Mesothelial cell of epicardium (in vitro differentiated cells): ENCODE measurements around the gene SOBP. TPM values are rescaled to one million over a fixed set of nuclear protein-coding genes. Genes with fewer than 3 reads are reported as not detected.

Experiments used
- DNase-seq, 2 experiments: peaks; one replicate each; pipeline ENCODE4 v3.0.0; 2021; ENCODE audit warnings: low spot score in 2 of 2; ENCODE audit not compliant: unreplicated experiment in 2 of 2
- H3K27ac Mint-ChIP-seq: 2 replicates; pipeline ENCODE4 v1.8.0; 2021; ENCODE audit warnings: mixed read lengths
- H3K27me3 Mint-ChIP-seq: 2 replicates; pipeline ENCODE4 v1.8.0; 2021; ENCODE audit warnings: low read depth, mixed read lengths
- H3K36me3 Mint-ChIP-seq: 2 replicates; pipeline ENCODE4 v1.8.0; 2021; ENCODE audit warnings: mixed read lengths
- H3K4me1 Mint-ChIP-seq: 2 replicates; pipeline ENCODE4 v1.8.0; 2021; ENCODE audit warnings: mixed read lengths
- H3K4me3 Mint-ChIP-seq: 2 replicates; pipeline ENCODE4 v1.8.0; 2021; ENCODE audit warnings: mild to moderate bottlenecking, moderate library complexity, mixed read lengths
- H3K9me3 Mint-ChIP-seq: 2 replicates; pipeline ENCODE4 v1.8.0; 2021; ENCODE audit warnings: mixed read lengths
- total RNA-seq: library from RNA; stranded (reverse); gene quantifications from 3 replicates; pipeline ENCODE4 v1.2.1, GENCODE V29; 2021
- TF ChIP-seq, protein P1 (sequence below): fragments of 200-600 bp; sonication (generic); IDR thresholded peaks from one replicate; pipeline ENCODE4 v1.5.0; 2021; ENCODE audit warnings: antibody characterized with exemption; ENCODE audit not compliant: unreplicated experiment

The SOBP gene
- total RNA-seq, 1 donor from 2014 or later, result 7.6 TPM

DNA sequence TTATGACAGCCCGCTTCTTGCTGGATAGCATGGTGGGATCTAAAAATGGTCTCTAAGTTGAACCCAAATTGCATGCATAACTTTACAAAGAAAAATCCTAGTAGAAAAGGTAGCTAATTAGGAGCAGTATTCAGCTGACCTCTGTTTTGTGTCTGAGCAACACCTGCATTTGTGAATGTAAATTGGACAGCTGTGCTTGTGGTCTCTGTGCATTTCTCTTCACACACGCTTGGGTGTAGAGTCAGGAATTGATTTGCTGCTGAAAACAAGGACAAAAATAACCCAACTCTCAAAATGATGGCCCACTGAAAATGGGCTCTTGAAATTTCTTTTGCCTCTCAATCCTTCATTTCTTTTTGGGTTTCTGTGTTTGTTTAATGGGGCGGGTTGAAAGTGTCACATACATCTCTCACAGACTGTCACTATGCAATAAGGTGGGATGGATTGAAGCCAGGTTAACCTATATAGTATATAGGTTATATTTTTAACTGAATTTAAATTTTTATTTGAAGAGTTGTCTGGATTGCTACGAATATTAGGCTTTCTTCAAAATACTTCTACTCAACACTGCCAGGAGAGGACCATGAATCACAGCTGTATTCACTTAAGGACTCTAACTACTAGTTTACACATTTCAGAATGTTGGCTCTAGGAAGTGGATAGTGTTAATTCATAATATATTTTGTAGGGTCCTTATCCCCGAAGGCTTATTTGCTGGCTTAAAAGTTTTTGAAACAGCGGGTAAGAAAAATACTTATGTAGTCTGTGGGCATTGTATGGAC, 46.5 kb downstream of the SOBP start:
- no peak for DNase-seq
- H3K27me3 Mint-ChIP-seq, result peaks cover 4% of the 10 kb centered on the region
- H3K27ac Mint-ChIP-seq, result no peak overlapping the region
- H3K9me3 Mint-ChIP-seq, result no peaks in the 10 kb centered on the region
- peaks cover 53% of the 10 kb centered on the region for H3K4me1 Mint-ChIP-seq
- no peaks in the 10 kb centered on the region for H3K36me3 Mint-ChIP-seq
- H3K4me3 Mint-ChIP-seq, result no peak overlapping the region
- TF ChIP-seq, protein P1, sequence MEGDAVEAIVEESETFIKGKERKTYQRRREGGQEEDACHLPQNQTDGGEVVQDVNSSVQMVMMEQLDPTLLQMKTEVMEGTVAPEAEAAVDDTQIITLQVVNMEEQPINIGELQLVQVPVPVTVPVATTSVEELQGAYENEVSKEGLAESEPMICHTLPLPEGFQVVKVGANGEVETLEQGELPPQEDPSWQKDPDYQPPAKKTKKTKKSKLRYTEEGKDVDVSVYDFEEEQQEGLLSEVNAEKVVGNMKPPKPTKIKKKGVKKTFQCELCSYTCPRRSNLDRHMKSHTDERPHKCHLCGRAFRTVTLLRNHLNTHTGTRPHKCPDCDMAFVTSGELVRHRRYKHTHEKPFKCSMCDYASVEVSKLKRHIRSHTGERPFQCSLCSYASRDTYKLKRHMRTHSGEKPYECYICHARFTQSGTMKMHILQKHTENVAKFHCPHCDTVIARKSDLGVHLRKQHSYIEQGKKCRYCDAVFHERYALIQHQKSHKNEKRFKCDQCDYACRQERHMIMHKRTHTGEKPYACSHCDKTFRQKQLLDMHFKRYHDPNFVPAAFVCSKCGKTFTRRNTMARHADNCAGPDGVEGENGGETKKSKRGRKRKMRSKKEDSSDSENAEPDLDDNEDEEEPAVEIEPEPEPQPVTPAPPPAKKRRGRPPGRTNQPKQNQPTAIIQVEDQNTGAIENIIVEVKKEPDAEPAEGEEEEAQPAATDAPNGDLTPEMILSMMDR, result no peak

DNA sequence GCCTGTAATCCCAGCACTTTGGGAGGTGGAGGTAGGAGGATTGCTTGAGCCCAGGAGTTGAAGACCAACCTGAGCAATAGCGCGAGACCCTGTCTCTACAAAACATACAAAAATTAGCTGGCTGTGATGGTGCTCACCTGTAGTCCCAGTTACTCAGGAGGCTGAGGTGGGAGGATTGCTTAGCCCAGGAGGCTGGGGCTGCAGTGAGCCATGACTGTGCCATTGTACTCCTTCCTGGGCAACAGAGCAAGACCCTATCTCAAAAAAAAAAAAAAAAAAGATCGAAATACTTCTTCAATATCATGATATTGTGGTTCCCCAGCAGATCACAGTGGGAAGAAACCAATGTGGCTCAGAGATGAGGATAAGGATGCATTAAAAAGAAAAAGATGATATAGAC, 47.6 kb downstream of the SOBP start:
- H3K27me3 Mint-ChIP-seq, result peaks cover 4% of the 10 kb centered on the region
- peaks cover 62% of the 10 kb centered on the region for H3K4me1 Mint-ChIP-seq
- H3K27ac Mint-ChIP-seq, result no peak overlapping the region
- no peak overlapping the region for H3K4me3 Mint-ChIP-seq
- H3K9me3 Mint-ChIP-seq, result no peaks in the 10 kb centered on the region
- TF ChIP-seq, protein P1, result no peak
- DNase-seq, result no peak
- no peaks in the 10 kb centered on the region for H3K36me3 Mint-ChIP-seq

DNA sequence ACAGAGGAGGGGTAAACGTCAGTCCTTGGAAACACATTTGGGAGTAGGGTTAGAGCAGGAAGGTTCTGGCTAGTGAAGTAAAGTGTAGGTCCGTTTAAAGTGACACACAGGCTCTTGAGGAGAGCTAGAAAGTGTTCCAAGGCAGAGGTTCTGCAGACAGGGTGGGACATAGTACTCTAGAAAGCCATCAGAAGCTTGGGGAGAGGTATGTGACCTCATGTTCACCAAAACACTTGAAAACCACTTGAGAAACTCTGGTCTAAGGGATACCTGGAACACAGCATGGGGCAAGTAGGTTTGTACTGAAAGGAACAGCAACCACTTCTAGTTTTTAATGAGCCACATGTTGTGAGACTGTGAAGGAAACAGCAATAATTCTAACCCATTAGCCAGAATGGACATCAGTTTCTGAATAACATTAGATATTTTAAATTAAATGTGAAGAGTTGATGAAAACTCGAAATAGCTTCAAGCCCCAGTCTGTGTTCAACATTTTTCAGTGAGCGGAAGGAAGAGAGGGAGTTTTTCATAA, 49.0 kb downstream of the SOBP start:
- Mint-ChIP-seq H3K4me1 (peaks cover 63% of the 10 kb centered on the region), H3K27ac (no peak overlapping the region)

DNA sequence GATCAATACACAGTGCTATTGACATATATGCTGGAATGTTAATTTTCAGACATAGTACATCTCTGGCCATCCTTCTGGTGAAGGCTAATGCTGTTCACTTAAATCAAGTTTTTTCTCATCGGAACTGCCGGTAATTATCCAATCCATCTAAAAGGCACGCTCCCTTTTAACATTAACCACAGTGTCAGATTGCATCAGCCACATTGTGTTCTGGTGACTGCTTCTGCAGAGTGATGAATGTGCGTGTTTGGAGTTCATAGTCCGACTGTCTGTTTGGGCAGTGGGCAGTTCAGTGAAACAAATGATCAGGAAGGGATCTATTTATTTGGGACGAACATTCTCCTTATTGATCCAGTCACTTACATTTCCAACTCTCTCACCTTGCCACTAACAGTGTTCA, 49.5 kb downstream of the SOBP start:
- Mint-ChIP-seq H3K27me3 (peaks cover 12% of the 10 kb centered on the region), H3K4me1 (peaks cover 58% of the 10 kb centered on the region), H3K36me3 (no peaks in the 10 kb centered on the region), H3K4me3 (no peak overlapping the region), H3K27ac (no peak overlapping the region), H3K9me3 (no peaks in the 10 kb centered on the region)
- TF ChIP-seq, protein P1, result no peak
- no peak for DNase-seq

More for the DNA sequence above, 49.0 kb downstream of the SOBP start:
- Mint-ChIP-seq H3K27me3 (peaks cover 9% of the 10 kb centered on the region), H3K9me3 (no peaks in the 10 kb centered on the region), H3K4me3 (no peak overlapping the region), H3K36me3 (no peaks in the 10 kb centered on the region)
- no peak for DNase-seq
- TF ChIP-seq, protein P1, result no peak

DNA sequence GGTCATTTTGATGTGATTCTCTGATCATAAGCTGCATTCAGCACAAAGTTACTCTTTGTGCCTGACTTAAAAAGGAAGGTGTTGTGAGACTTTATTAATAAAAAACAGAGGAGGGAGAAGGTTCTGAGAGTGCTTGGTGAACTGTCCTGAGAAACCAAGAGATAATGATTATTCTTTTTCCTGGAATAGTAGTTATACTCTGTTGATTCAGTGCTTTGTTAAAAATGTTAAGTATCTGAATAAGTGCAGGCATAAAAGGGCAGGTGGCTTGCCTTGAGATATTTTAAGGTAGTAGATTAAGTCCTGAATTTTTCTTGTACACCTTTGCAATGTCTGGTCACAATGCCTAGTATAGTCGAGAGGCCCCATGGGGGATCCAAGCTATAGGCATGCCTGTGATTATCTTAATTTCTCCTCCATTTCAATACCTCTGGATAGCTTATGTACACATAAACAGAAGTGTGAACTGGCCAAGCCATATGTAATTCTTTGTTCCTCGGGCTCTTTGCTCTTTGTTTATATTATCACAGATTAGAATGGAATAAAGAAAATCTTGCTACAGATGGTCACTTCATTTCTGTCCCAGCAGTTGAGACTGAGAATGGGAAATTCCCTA, 50.0 kb downstream of the SOBP start:
- no peaks in the 10 kb centered on the region for H3K9me3 Mint-ChIP-seq
- no peak for DNase-seq
- H3K4me3 Mint-ChIP-seq, result no peak overlapping the region
- H3K27ac Mint-ChIP-seq, result peak overlapping the region; percentile 48
- TF ChIP-seq, protein P1, result no peak
- peaks cover 52% of the 10 kb centered on the region for H3K4me1 Mint-ChIP-seq
- peaks cover 16% of the 10 kb centered on the region for H3K27me3 Mint-ChIP-seq
- no peaks in the 10 kb centered on the region for H3K36me3 Mint-ChIP-seq
